Neural progenitor cell (in vitro differentiated cells): ENCODE measurements around the gene DOK5.

ENCODE experiments used
- CTCF ChIP-seq: fragments of 200-600 bp; sonication (generic); IDR thresholded peaks from 2 replicates; pipeline ENCODE4 v1.5.1; 2017; ENCODE audit warnings: antibody characterized with exemption, mild to moderate bottlenecking
- EZH2 ChIP-seq: fragments of 200-600 bp; sonication (generic); IDR thresholded peaks from 2 replicates; pipeline ENCODE4 v1.6.1; 2017; ENCODE audit warnings: antibody characterized with exemption, mild to moderate bottlenecking, moderate library complexity
- EZH2phosphoT487 ChIP-seq: fragments of 200-600 bp; sonication (generic); IDR thresholded peaks from 2 replicates; pipeline ENCODE4 v1.6.1; 2017; ENCODE audit warnings: antibody characterized with exemption

- TF ChIP-seq EZH2 (no peak), CTCF (no peak), EZH2phosphoT487 (no peak)
Observed at GRCh38 chr20:54485631-54486030, 10.2 kb downstream of the DOK5 start.
